ENCODE measurements around the gene MAPKAP1.

DNA sequence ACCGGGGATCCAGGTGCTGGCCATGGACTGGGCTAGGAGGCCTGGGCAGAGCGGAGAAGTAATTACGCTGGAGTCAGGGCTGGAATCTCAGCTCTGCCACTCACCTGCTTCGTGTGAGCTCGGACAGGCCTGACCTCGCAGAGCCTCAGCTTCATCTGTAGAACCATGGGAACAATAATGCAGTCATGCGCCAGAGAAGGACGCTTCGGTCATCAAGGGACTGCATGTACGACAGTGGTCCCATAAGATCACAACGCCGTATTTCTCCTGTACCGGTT is 300.3 kb downstream of the MAPKAP1 start:
- TF ChIP-seq, protein P1, sequence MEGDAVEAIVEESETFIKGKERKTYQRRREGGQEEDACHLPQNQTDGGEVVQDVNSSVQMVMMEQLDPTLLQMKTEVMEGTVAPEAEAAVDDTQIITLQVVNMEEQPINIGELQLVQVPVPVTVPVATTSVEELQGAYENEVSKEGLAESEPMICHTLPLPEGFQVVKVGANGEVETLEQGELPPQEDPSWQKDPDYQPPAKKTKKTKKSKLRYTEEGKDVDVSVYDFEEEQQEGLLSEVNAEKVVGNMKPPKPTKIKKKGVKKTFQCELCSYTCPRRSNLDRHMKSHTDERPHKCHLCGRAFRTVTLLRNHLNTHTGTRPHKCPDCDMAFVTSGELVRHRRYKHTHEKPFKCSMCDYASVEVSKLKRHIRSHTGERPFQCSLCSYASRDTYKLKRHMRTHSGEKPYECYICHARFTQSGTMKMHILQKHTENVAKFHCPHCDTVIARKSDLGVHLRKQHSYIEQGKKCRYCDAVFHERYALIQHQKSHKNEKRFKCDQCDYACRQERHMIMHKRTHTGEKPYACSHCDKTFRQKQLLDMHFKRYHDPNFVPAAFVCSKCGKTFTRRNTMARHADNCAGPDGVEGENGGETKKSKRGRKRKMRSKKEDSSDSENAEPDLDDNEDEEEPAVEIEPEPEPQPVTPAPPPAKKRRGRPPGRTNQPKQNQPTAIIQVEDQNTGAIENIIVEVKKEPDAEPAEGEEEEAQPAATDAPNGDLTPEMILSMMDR (IDR thresholded peaks at IDR 0.05) = no peak
- TF ChIP-seq POLR2A (IDR thresholded peaks at IDR 0.05) = no peak

Data from gastroesophageal sphincter (tissue), 3 donors.